GM21390 (cell line): ENCODE results near the gene CPED1.

Experiments used
- ATAC-seq: cut with Tn5 transposase; IDR thresholded peaks from one replicate; pipeline ENCODE4 v1.9.1; 2021; ENCODE audit not compliant: unreplicated experiment

CPED1 gene

DNA sequence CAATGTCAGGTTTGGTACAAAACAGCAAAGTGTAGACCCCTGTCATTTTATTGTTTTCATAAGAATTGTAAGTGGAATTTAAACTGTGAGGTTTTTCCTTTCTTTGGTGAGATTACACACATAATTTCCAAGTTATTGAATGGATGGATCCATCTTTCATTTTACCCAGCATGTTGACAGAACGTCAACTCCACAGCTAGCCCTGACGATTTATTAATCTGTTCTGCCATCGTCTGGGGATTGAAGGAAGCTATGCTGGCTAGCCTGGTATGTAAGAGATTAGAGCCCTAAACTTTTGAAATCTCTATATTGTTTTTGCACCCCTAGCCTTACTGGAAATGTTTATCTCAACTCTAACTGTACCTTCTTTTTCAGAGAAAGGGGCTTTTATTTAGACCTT lies 348.9 kb downstream of the CPED1 start:
- ATAC-seq, result peak; percentile 47

DNA sequence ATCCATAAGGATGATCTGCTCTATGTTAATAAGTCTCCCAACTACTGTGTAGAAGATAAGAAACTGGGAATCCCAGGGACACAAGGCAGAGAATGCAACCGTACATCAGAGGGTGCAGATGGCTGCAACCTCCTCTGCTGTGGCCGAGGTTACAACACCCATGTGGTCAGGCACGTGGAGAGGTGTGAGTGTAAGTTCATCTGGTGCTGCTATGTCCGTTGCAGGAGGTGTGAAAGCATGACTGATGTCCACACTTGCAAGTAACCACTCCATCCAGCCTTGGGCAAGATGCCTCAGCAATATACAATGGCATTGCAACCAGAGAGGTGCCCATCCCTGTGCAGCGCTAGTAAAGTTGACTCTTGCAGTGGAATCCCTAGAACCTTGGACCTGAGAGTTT lies 350.6 kb downstream of the CPED1 start:
- ATAC-seq, result no peak

DNA sequence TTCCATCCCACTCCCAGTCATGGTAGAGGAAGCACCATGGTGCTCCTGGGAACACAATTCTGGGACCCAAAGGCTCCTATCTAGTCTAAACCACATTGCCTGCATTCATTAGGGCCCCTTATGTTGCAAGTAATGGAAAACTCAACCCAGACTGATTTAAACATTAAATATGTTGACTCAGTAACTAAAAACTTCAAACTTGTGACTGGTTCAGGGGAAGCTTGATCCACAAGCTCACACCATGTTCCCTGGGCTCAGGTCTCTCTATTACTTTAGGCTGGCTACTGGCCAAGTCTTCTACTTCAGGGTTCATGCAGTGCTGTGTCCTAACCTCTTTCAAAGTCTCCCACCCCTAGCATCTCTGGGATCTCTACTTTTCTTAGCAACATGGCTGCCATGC lies 353.4 kb downstream of the CPED1 start:
- no peak for ATAC-seq

DNA sequence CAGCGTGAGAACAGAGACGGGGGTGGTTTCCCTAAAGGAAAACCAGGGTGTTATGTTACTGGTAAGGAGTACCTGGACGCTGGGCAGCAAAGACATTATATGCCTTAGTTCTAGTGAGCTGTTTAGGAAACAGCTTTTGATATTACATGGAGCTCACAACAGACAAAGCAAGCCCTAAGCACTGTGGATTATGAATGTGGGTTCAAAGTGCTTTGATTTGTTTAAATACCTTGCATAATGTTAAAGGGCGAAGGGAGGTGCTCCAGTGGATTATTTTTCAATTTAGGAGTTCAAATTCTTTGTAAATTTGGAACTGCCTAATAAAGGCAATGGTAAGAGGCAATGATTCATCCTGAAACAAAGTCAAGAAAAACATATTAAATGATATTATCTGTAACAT lies 354.1 kb downstream of the CPED1 start:
- ATAC-seq, result no peak

DNA sequence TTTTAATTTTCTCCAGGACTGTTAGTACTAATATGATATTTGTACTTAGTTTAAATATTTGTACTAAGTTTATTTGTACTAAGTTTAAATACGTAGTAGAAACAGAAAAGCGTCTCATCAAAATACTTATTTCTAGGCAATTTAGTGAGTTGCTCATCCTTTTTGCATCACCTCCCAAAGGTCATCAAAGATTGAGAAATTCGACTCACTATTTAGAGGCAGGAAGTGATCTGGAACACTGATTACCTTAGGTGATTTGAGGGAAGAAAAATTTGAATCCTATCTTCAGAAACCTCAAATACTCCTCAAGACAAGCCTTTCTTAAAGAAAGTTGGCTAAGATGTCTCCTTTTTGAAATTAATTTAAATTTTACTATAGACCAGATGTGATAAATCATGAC lies 354.8 kb downstream of the CPED1 start:
- ATAC-seq, result no peak

DNA sequence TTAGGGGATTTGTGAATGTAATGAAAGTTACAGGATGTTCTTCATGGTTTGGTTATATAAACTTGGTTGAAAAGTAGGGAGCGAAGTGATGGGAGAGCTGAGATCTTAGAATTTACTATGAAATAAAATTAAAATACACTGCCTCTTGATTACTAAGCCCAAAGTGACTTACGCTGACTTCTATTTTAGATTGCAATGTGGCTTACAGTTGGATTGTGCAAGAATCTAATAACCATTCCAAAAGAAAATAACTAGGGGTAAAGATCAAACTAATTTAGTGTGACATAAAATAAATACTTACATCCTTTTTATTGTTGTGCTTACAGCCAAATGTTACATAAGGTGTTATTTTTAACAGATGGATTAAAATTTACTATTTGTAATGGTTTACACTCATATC lies 355.6 kb downstream of the CPED1 start:
- no peak for ATAC-seq

DNA sequence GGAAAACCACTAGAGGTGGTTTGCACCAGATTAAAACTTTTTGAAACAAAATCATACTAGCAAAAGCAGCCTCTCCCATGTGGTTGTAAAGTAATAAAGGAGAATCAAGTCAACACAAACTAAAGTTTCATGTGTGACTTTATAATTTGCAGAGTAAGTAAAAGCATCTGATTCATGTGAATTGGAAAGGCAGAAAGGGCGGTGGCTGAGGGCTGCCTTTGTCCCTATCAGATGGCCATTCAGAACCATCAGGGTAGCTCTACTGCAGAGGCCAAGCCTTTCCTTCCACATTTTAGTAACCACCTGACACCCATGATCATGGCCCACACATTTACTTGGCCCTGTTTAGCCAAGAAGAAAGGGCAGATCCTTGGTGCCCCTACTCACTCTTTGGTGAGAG lies 356.0 kb downstream of the CPED1 start:
- ATAC-seq, result no peak
